SU-DHL-6 (cell line): Measurements from ENCODE around the gene PPFIBP2.

Experiments used
- EZH2phosphoT487 ChIP-seq: fragments of 200-600 bp; sonication (generic), shearing (Covaris generic); conservative IDR thresholded peaks from 2 replicates; pipeline ENCODE4 v1.6.1; 2018; ENCODE audit warnings: mild to moderate bottlenecking, antibody characterized with exemption, low read length, moderate library complexity, mixed read lengths
- TF ChIP-seq, protein P1 (sequence below): fragments of 200-600 bp; sonication (generic); IDR thresholded peaks from one replicate; pipeline ENCODE4 v1.5.1; 2017; ENCODE audit warnings: antibody characterized with exemption, mild to moderate bottlenecking, low read length, moderate library complexity; ENCODE audit not compliant: insufficient read depth, poor library complexity, severe bottlenecking

DNA sequence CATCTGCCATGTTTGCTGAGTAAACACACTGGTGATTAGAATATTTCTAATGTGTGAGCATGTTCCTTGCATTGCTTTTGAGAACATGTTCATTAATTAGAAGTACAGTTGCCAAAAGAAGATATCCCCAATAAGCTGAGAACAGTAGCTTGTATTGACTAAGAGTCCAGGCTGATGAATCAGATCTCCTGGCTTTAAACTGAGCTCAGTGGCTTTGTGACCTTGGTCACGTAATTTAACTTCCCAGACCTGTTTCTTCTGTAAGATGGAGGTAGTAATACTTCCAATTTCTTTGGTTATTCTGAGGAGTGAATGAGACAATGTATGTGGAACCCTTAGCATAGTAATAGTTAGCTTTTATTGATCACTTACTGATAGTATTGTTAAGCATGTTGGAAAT is 97.6 kb downstream of the PPFIBP2 start:
- TF ChIP-seq, protein P1, sequence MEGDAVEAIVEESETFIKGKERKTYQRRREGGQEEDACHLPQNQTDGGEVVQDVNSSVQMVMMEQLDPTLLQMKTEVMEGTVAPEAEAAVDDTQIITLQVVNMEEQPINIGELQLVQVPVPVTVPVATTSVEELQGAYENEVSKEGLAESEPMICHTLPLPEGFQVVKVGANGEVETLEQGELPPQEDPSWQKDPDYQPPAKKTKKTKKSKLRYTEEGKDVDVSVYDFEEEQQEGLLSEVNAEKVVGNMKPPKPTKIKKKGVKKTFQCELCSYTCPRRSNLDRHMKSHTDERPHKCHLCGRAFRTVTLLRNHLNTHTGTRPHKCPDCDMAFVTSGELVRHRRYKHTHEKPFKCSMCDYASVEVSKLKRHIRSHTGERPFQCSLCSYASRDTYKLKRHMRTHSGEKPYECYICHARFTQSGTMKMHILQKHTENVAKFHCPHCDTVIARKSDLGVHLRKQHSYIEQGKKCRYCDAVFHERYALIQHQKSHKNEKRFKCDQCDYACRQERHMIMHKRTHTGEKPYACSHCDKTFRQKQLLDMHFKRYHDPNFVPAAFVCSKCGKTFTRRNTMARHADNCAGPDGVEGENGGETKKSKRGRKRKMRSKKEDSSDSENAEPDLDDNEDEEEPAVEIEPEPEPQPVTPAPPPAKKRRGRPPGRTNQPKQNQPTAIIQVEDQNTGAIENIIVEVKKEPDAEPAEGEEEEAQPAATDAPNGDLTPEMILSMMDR: no peak
- no peak for TF ChIP-seq EZH2phosphoT487
